ENCODE data around the gene CALML4.

The CALML4 gene

DNA sequence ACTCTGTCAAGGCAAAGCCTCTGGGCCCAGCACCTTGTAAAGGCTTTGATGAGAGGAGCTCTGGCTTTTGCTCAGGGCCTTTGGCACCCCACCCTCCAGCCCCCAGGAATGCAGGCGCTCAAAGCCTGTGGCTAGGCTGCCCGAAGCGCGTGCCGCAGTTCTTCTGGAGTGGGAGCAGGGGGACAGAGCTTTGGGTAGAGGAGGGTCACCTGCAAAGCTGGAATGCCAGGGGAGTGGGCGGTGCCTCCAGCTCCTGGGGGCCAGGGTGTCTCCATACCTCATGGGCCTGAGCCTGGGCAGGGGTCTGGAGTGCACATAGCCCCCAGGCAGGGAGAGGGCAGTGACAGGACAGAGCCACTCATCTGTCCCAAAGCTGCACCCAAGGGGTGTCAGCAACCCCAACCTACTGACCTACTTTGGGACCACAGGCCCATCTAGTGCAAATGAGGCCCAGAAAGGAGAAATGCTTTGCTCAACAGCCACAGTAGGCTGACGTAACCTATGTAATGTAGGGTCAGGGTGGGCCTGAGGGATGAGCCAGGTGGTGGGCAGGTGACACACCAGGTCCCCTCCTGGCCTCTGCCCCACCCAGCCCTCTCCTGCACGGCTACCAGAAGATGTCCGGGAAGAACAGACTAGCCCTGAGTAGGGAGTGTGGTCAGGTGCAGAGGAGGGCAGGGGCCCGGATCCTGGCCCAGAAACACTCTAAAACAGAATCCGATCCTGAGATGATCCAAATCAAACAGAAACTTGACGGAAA is 2.2 kb upstream of the CALML4 start:
- in situ Hi-C loops (cut with HindIII; ENCODE audit: low sequenced_read_pairs) = no loop called here
- DNase-seq (ENCODE audit: low read depth) = no peak
- TF ChIP-seq, protein P1, sequence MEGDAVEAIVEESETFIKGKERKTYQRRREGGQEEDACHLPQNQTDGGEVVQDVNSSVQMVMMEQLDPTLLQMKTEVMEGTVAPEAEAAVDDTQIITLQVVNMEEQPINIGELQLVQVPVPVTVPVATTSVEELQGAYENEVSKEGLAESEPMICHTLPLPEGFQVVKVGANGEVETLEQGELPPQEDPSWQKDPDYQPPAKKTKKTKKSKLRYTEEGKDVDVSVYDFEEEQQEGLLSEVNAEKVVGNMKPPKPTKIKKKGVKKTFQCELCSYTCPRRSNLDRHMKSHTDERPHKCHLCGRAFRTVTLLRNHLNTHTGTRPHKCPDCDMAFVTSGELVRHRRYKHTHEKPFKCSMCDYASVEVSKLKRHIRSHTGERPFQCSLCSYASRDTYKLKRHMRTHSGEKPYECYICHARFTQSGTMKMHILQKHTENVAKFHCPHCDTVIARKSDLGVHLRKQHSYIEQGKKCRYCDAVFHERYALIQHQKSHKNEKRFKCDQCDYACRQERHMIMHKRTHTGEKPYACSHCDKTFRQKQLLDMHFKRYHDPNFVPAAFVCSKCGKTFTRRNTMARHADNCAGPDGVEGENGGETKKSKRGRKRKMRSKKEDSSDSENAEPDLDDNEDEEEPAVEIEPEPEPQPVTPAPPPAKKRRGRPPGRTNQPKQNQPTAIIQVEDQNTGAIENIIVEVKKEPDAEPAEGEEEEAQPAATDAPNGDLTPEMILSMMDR (IDR thresholded peaks at IDR 0.05; ENCODE audit: low read depth, low read length, missing control alignments) = no peak

DNA sequence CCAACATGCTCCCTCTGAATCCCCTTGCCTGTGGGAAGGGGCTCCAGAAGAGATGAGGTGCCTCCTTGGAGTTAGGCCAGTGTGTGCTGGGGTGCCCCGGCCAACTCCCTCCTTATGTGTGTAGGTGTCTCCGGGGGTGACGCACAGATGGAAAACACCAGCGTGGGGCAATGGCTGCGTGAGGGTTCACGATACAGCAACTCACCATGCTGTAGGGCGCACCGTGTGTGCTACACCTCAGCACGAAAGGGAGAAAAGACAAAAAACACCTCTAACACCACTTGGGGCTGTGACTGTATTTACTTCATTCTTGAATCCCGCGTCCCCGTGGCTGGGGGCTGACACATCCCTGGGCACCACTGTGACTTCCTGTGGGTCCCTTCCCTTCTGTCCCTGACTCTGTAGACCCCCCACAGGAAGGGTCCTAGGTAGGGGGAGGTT is 1.6 kb upstream of the CALML4 start:
- in situ Hi-C loops (cut with HindIII; ENCODE audit: low sequenced_read_pairs) = no loop called here
- no peak overlapping the region for H3K4me3 ChIP-seq (ENCODE audit: low read depth, low read length)
- DNase-seq (ENCODE audit: low read depth) = no peak
- TF ChIP-seq, protein P1 (IDR thresholded peaks at IDR 0.05; ENCODE audit: low read depth, low read length, missing control alignments) = no peak

More for the DNA sequence above, 2.2 kb upstream of the CALML4 start:
- no peak overlapping the region for H3K4me3 ChIP-seq (ENCODE audit: low read depth, low read length)

DNA sequence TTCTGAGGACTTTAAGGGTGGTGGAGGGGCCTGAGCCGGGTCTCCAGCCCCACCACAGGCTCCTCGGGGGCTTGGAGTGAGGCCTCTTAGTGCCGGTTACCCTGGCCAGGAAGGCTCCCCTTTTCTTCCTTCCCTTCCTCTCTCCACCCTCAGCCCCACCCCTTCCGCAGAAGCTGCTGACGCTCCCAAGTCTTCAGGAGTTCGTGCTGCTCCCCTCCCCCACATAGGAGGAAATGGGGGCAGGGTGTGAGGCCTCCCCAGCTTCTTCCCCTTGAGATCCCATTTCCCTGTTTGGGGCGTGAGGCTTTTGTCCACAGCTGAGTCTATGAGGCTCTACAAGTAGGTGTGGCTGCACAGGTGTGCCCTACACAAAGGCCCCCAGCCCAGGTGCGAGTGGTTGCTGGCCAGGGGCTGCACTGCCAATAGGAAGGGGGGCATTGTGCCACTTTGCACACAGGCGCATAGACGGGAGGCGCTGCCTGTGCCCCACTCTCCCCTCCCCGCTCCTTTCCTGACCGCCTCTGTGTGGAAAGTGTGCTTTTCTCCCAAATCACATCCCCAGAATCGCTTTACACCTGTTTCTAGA is 915 bp upstream of the CALML4 start:
- in situ Hi-C loops (cut with HindIII; ENCODE audit: low sequenced_read_pairs) = no loop called here
- DNase-seq (ENCODE audit: low read depth) = no peak
- TF ChIP-seq, protein P1 (IDR thresholded peaks at IDR 0.05; ENCODE audit: low read depth, low read length, missing control alignments) = no peak
- H3K4me3 ChIP-seq (ENCODE audit: low read depth, low read length) = no peak overlapping the region

DNA sequence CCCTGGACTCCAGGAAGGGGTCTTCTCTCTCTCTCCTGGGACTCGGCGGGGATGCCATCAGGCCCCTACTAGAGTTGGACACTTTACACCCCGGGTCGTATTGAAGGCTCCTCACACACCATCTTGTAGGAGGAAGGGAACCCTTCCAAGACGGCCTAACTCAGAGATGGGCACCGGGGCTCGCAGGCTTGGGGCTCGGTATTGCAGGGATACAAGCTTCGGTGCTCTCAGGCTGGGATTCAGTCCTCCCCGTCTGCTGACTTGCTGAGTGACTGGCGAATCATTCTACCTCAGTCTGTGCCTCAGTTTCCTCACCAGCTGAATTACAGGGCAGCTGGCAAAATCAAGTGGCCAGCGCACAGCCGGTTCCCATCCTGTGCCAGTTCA is 419 bp upstream of the CALML4 start:
- no peak for DNase-seq (ENCODE audit: low read depth)
- TF ChIP-seq, protein P1 (IDR thresholded peaks at IDR 0.05; ENCODE audit: low read depth, low read length, missing control alignments) = no peak
- in situ Hi-C loops (cut with HindIII; ENCODE audit: low sequenced_read_pairs) = no loop called here
- H3K4me3 ChIP-seq (ENCODE audit: low read depth, low read length) = no peak overlapping the region

DNA sequence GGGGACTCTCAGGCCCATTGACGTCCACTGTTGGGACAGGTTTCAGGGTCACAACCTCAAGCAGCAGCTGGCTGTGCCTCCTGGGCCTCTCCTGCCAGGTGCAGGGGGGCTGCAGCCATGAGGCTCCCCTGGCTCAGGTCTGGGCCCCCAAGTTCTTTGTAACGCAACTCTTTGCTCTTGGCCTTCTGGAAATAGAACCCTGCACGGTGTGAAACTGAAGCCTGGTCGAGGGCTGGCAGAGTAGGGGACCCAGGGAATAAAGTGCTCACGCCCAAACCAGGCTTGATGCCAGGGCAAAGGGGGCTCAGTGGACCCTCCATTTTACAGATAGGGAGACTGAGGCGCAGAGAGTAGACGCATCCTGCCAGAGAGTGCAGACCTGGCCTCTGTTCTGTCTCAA is 771 bp downstream of the CALML4 start:
- TF ChIP-seq, protein P1 (IDR thresholded peaks at IDR 0.05; ENCODE audit: low read depth, low read length, missing control alignments) = no peak
- in situ Hi-C loops (cut with HindIII; ENCODE audit: low sequenced_read_pairs) = no loop called here
- DNase-seq (ENCODE audit: low read depth) = no peak
- no peak overlapping the region for H3K4me3 ChIP-seq (ENCODE audit: low read depth, low read length)

DNA sequence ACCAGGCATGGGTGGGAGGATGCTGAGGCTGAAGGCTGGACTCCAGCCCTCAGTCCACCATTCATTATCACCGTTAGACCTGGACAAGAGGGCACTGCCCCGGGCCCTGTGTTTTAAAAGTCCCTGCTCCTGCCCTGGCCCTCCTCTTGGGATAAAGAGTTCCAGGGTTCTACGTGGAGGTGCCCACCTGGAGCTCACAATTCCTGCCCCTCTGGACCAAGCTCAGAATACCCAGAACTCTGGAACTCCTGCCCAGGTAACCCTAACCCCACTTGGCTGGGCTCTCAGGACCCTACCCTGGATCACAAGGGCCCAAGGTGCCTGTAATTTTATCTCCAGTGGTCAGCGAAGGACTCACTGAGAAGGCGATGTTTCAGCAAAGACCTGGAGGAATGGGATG is 1.2 kb downstream of the CALML4 start:
- TF ChIP-seq, protein P1 (IDR thresholded peaks at IDR 0.05; ENCODE audit: low read depth, low read length, missing control alignments) = no peak
- in situ Hi-C loops (cut with HindIII; ENCODE audit: low sequenced_read_pairs) = no loop called here
- H3K4me3 ChIP-seq (ENCODE audit: low read depth, low read length) = no peak overlapping the region
- no peak for DNase-seq (ENCODE audit: low read depth)
